B cell (primary cell): Measurements from ENCODE around the gene HLCS. TPM values are rescaled to one million over a fixed set of nuclear protein-coding genes. Genes with fewer than 3 reads are reported as not detected.

ENCODE experiments used
- ATAC-seq: fragments of 200-7000 bp; cut with Tn5 transposase; one replicate; pipeline ENCODE4 v1.10.0; 2021; ENCODE audit warnings: low read depth, mild to moderate bottlenecking, moderate number of reproducible peaks, moderate library complexity
- CTCF ChIA-PET: fragments of 350-600 bp; sonication (Branson Sonifier 250); formaldehyde crosslinking; loops from one replicate; lab custom pipeline; 2021; ENCODE audit warnings: antibody characterized with exemption, inconsistent platforms; lab: Charles Lee
- POLR2A ChIA-PET: fragments of 350-600 bp; sonication (Branson Sonifier 250); formaldehyde crosslinking; loops from one replicate; lab custom pipeline; 2021; ENCODE audit warnings: antibody characterized with exemption; lab: Charles Lee
- DNase-seq: peaks from one replicate; pipeline ENCODE4 v3.0.0; 2013
- H2AFZ ChIP-seq: 2 replicates; pipeline ENCODE4 v1.6.1; 2012; ENCODE audit warnings: mild to moderate bottlenecking, low read depth, low read length; ENCODE audit not compliant: insufficient read depth, poor library complexity, severe bottlenecking
- H3K27ac ChIP-seq, 2 donors: 1 replicate in 1 of 2; 2 replicates in 1 of 2; pipeline ENCODE4 v1.5.1; 2012 to 2013; ENCODE audit warnings: low read length in 2 of 2, mild to moderate bottlenecking in 2 of 2, moderate library complexity in 1 of 2
- H3K27me3 ChIP-seq, 4 experiments: fragments of 200-600 bp in 1 of 4; sonication (generic) in 1 of 4; replicated peaks in 1 of 4; 1 replicate in 2 of 4; 2 replicates in 2 of 4; pipeline versions ENCODE4 v1.6.1 to v1.7.0; 2013 to 2016; ENCODE audit warnings: low read length in 3 of 4, mild to moderate bottlenecking in 2 of 4, mixed read lengths in 1 of 4, moderate library complexity in 1 of 4; ENCODE audit not compliant: insufficient read depth in 4 of 4, control insufficient read depth in 3 of 4; ENCODE audit errors: control extremely low read depth in 1 of 4
- H3K36me3 ChIP-seq, 2 experiments: replicated peaks in 1 of 2; 1 replicate in 1 of 2; 2 replicates in 1 of 2; pipeline versions ENCODE4 v1.6.1 to v1.7.1; 2013; ENCODE audit warnings: low read length in 1 of 2; ENCODE audit not compliant: insufficient read depth in 2 of 2, control insufficient read depth in 1 of 2; ENCODE audit errors: control extremely low read depth in 1 of 2, extremely low read depth in 1 of 2
- H3K4me1 ChIP-seq, 2 donors: fragments of 200-600 bp in 1 of 2; sonication (generic) in 1 of 2; 1 replicate in 1 of 2; 2 replicates in 1 of 2; pipeline versions ENCODE4 v1.5.1 to v1.6.1; 2013 to 2017; ENCODE audit warnings: low read length in 2 of 2; ENCODE audit not compliant: control insufficient read depth in 2 of 2, insufficient read depth in 2 of 2
- H3K4me2 ChIP-seq: replicated peaks from 2 replicates; pipeline ENCODE3; 2012; ENCODE audit warnings: mild to moderate bottlenecking, low read depth, low read length; ENCODE audit not compliant: poor library complexity, severe bottlenecking
- H3K4me3 ChIP-seq, 5 experiments: fragments of 200-600 bp in 1 of 5; sonication (generic) in 1 of 5; 1 replicate in 3 of 5; 2 replicates in 2 of 5; pipeline versions ENCODE4 v1.5.1 to v1.7.0; 2011 to 2016; ENCODE audit warnings: low read length in 4 of 5, mild to moderate bottlenecking in 4 of 5, low read depth in 2 of 5, control low read depth in 1 of 5, moderate library complexity in 1 of 5; ENCODE audit not compliant: insufficient read depth in 1 of 5; ENCODE audit errors: control extremely low read depth in 1 of 5, extremely low read depth in 1 of 5
- H3K79me2 ChIP-seq: fragments of 200-600 bp; sonication (generic); one replicate; pipeline ENCODE4 v1.6.0; 2016; ENCODE audit warnings: low read length; ENCODE audit not compliant: control insufficient read depth, insufficient read depth
- H3K9ac ChIP-seq: fragments of 200-600 bp; sonication (generic); 2 replicates; pipeline ENCODE4 v1.6.1; 2017; ENCODE audit warnings: mild to moderate bottlenecking, low read length, moderate library complexity
- H3K9me3 ChIP-seq, 3 donors: one replicate each; pipeline versions ENCODE4 v1.6.1 to v1.7.1; 2013; ENCODE audit warnings: low read length in 2 of 3; ENCODE audit not compliant: control insufficient read depth in 2 of 3, insufficient read depth in 1 of 3; ENCODE audit errors: control extremely low read depth in 1 of 3
- H4K20me1 ChIP-seq: 2 replicates; pipeline ENCODE4 v1.6.0; 2012; ENCODE audit warnings: mild to moderate bottlenecking, low read length; ENCODE audit not compliant: insufficient read depth, control insufficient read depth, poor library complexity, severe bottlenecking
- H3K27ac Mint-ChIP-seq: one replicate; pipeline ENCODE4 v1.8.0; 2021; ENCODE audit warnings: mixed read lengths
- H3K27me3 Mint-ChIP-seq: one replicate; pipeline ENCODE4 v1.8.0; 2021; ENCODE audit warnings: mixed read lengths
- H3K4me1 Mint-ChIP-seq: one replicate; pipeline ENCODE4 v1.8.0; 2021; ENCODE audit warnings: mixed read lengths
- H3K4me3 Mint-ChIP-seq: one replicate; pipeline ENCODE4 v1.8.0; 2021; ENCODE audit warnings: mixed read lengths
- H3K9me3 Mint-ChIP-seq: one replicate; pipeline ENCODE4 v1.8.0; 2022; ENCODE audit warnings: mixed read lengths; ENCODE audit not compliant: insufficient read depth
- EZH2 ChIP-seq: IDR thresholded peaks from 2 replicates; pipeline ENCODE4 v1.6.1; 2012; ENCODE audit warnings: borderline replicate concordance, low read depth, mild to moderate bottlenecking, moderate library complexity, low read length; ENCODE audit not compliant: insufficient read depth, poor library complexity, severe bottlenecking
- WGBS: methylation state at CpG from one replicate; pipeline ENCODE4 v1.1.5; 2013; ENCODE audit warnings: missing lambda C conversion rate; ENCODE audit not compliant: insufficient coverage; 5-methylcytosine and 5-hydroxymethylcytosine counted together
- intact Hi-C: fragments of 100-400 bp; cut with micrococcal nuclease; formaldehyde crosslinking; loops from one replicate; pipeline ENCODE4 v1.10.0; 2022
- polyA plus RNA-seq: library from polyadenylated mRNA; depleted of rRNA; stranded (reverse); fragments of >200 nt; gene quantifications from 2 replicates; pipeline ENCODE4 v1.2.3, GENCODE V29; 2012
- total RNA-seq, 2 donors: library from RNA; stranded (reverse); fragments of 120-200 nt in 1 of 2; gene quantifications; 1 replicate in 1 of 2; 2 replicates in 1 of 2; pipeline versions ENCODE4 v1.2.3 to v1.2.4, GENCODE V29; 2013 to 2022
- TF ChIP-seq, protein P1 (sequence below): fragments of 200-600 bp; IDR thresholded peaks from one replicate; pipeline ENCODE4 v1.8.0; 2022; ENCODE audit warnings: antibody characterized with exemption, mild to moderate bottlenecking

The HLCS gene
- total and polyA plus RNA-seq, 2 donors (not counting 1 experiment from before 2014, with no cell fraction given): 4.4 to 14.7 TPM

DNA sequence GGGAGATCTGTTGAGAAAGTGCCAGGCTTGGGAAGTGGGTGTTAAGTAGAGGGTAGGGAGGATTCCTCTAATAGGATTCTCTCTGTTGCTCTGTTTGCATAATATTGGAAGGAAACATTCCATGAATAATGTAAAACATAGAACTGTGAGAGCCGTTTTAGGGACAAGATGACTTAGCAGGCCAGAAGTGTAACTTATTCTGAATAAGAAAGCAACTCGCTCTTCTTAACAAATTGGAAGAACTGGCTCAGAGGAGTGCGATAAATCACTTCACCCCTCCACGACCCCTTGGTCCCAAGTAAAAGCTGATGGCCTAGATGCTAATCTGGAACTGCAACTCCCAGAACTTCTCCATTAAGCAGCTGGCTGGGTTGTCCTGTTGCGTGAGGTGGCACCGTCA lies 248.5 kb downstream of the HLCS start:
- Histone ChIP-seq H4K20me1 (no peaks in the 10 kb centered on the region), H3K9ac (no peak overlapping the region), H3K4me1 (no peaks in the 10 kb centered on the region), H2AFZ (no peak overlapping the region), H3K4me2 (no peak overlapping the region), H3K79me2 (no peaks in the 10 kb centered on the region), H3K4me3 (no peak overlapping the region), H3K27me3 (peaks cover 0 to 16% (median 6%) of the 10 kb centered on the region in 4 experiments), H3K9me3 (no peaks in the 10 kb centered on the region), H3K27ac (no peak overlapping the region), H3K36me3 (no peaks in the 10 kb centered on the region)
- ChIA-PET CTCF (no interaction called here), POLR2A (no interaction called here)
- Mint-ChIP-seq H3K4me3 (no peak overlapping the region), H3K27me3 (peaks cover 58% of the 10 kb centered on the region), H3K4me1 (no peaks in the 10 kb centered on the region), H3K9me3 (no peaks in the 10 kb centered on the region), H3K27ac (no peak overlapping the region)
- intact Hi-C loops: no loop called here
- DNase-seq (no peak), ATAC-seq (no peak)
- TF ChIP-seq EZH2: no peak
- TF ChIP-seq, protein P1, sequence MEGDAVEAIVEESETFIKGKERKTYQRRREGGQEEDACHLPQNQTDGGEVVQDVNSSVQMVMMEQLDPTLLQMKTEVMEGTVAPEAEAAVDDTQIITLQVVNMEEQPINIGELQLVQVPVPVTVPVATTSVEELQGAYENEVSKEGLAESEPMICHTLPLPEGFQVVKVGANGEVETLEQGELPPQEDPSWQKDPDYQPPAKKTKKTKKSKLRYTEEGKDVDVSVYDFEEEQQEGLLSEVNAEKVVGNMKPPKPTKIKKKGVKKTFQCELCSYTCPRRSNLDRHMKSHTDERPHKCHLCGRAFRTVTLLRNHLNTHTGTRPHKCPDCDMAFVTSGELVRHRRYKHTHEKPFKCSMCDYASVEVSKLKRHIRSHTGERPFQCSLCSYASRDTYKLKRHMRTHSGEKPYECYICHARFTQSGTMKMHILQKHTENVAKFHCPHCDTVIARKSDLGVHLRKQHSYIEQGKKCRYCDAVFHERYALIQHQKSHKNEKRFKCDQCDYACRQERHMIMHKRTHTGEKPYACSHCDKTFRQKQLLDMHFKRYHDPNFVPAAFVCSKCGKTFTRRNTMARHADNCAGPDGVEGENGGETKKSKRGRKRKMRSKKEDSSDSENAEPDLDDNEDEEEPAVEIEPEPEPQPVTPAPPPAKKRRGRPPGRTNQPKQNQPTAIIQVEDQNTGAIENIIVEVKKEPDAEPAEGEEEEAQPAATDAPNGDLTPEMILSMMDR: no peak
- WGBS: 78% methylated on average over 6 of the region's 6 CpGs

DNA sequence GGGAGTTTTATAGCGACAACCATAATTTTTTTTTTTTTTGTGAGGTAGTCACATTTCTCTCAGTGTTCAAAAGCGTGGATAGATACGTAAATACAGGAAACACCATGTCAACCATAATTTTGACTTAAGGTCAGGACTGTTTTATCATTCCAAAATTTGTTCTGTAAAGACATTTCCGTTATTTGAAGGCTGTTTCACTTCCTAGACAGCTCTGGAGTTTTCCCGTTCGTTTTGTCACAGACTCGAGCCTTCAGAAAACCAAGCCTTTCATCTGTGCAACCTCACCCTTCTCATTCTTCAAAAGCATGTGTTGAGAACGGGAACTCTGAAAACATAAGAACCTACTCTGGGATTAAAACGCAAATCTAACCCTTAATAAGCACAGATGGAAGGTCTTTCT lies 249.6 kb downstream of the HLCS start:
- Mint-ChIP-seq H3K27ac (no peak overlapping the region), H3K4me1 (no peaks in the 10 kb centered on the region), H3K4me3 (no peak overlapping the region), H3K9me3 (no peaks in the 10 kb centered on the region), H3K27me3 (peaks cover 64% of the 10 kb centered on the region)
- Histone ChIP-seq H3K9me3 (no peaks in the 10 kb centered on the region), H3K79me2 (no peaks in the 10 kb centered on the region), H3K4me3 (no peak overlapping the region), H3K9ac (no peak overlapping the region), H3K4me2 (no peak overlapping the region), H2AFZ (no peak overlapping the region), H3K36me3 (no peaks in the 10 kb centered on the region), H3K4me1 (no peaks in the 10 kb centered on the region), H4K20me1 (no peaks in the 10 kb centered on the region), H3K27ac (no peak overlapping the region), H3K27me3 (peaks cover 0 to 26% (median 10%) of the 10 kb centered on the region in 4 experiments)
- ChIA-PET CTCF (no interaction called here), POLR2A (no interaction called here)
- intact Hi-C loops: no loop called here
- DNase-seq (no peak), ATAC-seq (no peak)
- 53% methylated on average over 7 of the region's 9 CpGs for WGBS
- TF ChIP-seq, protein P1: no peak
